HG02642 (cell line): ENCODE results near the gene RETREG2.

Source experiments
- ATAC-seq: cut with Tn5 transposase; IDR thresholded peaks from one replicate; pipeline ENCODE4 v1.9.1; 2021; ENCODE audit warnings: mild to moderate bottlenecking; ENCODE audit not compliant: unreplicated experiment, poor library complexity

Gene RETREG2

GRCh38 chr2:219168932-219169331 is 9.1 kb upstream of the RETREG2 start:
- no peak for ATAC-seq

- no peak for ATAC-seq
These were observed 8.0 kb upstream of the RETREG2 start, which contains the start of gene SLC23A3 for GRCh38 chr2:219169930-219170654. TSS of gene SLC23A3 (minus strand) at chr2:219170029. CDS start at chr2:219169984, 45 bp downstream.

- no peak for ATAC-seq
These were observed 6.8 kb upstream of the RETREG2 start for GRCh38 chr2:219171231-219171651.

- ATAC-seq = no peak
These were observed 5.6 kb upstream of the RETREG2 start for GRCh38 chr2:219172231-219173154.

- no peak for ATAC-seq
These were observed 4.9 kb upstream of the RETREG2 start for GRCh38 chr2:219173176-219173575.

DNA sequence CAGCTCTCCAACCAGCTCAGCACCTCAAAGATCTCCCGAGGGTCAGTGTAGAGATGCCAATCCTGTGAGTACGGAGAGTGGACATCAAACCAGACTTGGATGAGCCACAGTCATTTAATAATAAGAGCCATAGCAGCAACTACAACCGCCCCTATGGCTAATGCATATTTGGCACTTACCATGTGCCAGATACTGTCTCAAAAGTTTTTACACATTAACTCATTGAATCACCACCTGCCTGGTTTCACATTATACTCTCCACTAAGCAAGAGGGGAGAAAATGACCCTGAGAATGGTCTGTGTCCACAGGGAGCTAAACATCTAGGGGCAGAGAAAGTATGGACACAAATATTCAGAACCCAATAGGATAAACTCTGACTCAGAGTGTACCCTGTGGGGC is 3.9 kb upstream of the RETREG2 start:
- no peak for ATAC-seq

DNA sequence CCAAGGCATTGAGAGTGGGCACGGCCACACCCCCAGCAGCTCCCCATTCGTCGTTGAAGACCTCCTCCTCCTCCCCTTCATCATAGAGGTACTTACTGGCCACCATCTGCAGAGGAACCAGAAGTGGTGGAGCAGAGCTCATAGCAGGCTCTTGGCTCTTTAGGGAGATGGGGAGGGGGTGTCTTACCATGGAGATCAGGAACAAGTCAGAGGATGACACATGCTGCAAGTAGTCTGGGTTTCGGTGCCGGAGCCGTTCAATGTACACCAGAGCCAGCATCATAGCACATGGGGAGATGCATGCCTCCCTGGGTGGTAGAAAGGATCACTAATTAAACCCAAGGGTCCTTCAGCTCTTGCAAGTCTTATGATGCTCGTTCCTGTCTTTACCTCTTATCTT is 3.3 kb upstream of the RETREG2 start:
- no peak for ATAC-seq

- ATAC-seq = no peak
These were observed 2.6 kb upstream of the RETREG2 start for GRCh38 chr2:219175486-219175885.

DNA sequence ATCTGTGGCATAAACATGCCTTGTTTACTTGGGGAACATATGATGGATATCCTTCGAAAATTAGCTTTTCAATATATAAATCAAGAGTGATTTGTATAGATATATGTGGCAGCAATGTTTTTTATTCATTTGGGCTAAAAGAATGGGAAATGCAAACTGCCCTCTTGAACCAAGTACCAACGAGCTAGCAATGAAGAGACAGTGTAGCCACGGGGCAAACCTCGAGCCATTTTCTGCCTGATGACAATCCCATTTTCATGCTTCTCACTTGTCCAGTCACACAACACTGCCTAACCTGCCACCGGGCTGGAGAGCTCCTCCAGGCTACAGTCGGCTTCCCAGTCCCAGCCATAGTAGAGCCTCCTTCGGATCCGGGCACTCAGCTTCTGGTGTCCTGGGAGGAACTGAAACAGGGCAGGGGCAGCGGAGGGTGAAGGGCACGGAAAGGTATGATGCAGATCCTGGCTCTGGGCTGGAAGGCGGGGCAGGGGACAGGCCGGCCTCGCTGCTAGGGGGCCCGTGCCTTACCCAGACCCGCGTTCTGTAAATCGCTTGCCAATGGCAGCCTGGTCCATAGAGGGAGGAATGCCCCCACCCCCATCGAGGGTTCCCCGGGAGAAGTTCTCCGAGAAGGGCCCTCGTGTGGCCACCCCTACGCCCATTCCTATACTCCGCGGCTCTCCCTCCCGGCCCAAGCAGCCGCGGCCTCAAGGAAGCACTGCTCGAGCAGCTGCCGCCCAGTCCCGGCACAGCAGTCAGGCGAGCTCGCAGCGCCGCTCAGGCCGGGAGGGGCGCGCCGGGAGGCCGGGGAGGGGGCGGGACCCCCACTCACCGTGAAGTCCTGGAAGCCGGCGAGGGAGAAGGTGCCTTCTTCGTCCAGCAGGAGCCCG is 1.9 kb upstream of the RETREG2 start:
- peak; percentile 20 for ATAC-seq

DNA sequence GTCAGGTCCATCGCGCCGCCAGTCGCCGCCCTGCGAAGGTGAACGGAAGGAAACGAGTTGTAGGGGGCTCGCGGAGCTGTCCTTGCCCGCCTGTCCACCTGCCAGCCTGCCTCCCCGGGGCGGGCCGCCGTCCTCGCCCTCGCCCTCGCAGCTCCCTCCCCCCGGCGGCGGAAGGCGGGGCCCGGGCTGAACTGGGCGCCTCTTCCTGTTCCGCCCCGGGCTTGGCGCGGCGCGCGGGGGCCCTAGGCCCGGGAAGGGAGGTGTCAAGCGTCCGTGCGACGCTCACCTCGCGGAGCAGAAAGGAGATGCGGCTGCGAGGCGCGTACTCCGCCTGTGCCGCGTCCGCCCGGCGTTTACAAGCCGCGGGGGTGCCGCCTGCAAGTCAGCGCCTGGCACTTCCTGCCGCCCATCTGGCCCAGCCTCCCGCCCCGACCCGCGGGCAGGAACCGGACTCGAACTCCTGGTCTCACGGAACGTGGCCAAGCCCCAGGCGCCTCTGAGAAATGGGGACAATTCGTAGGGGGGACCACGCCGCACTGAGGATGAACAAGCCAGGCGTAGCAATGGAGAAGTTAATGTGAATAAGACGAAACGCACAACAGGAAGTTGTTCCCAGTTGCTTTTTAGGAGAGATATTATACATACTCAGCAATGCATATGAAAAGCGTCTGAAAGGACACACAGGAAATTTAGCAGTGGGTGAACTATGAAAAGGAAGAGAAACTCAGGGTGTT is 1.1 kb upstream of the RETREG2 start, which contains the start of gene CNPPD1:
CNPPD1 (minus strand) TSS at position 108 of the 734 bp plus-strand sequence; CDS start at position 11, 97 bp downstream.
- peak; percentile 67 for ATAC-seq

- peak; percentile 16 for ATAC-seq
These were observed 501 bp downstream of the RETREG2 start for GRCh38 chr2:219178377-219179175.

DNA sequence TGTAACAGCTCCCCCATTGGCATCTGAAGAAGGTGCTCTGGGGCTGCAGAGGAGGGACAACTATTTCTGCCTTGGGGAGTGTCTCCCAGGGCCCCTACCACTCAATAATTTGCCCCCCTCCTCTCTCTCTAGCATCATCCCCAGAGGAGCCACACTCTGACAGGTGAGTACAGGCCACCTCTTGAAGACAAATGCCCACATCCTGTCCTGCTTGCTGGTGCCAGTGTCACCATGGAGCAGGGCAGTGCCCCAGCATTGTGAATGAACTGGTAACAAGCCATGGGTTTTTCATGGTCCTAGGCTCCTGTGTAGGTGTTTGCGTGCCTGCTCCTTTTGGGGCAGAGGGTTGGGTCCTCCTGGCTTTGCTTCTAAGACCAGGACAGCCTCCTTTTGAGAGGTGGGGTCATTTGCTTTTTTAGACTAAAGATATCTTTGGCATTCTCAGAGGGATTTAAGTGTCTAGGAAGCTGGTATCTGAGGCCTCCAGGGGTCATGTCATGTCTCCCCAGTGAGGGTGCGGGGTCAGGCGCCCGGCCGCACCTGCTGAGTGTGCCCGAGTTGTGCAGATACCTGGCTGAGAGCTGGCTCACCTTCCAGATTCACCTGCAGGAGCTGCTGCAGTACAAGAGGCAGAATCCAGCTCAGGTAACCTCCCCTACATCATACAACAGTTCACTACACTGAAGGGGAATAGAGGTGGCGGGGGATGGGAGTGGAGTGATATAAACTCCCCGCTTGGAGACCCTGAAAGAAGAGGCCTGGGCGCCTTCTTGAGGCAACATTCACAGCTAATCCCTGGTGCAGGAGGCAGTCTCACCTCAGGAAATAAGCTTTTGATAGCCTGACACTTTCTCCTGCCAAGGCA is 1.8 kb downstream of the RETREG2 start:
- ATAC-seq = no peak

GRCh38 chr2:219180961-219181360 is 2.9 kb downstream of the RETREG2 start:
- ATAC-seq = no peak

DNA sequence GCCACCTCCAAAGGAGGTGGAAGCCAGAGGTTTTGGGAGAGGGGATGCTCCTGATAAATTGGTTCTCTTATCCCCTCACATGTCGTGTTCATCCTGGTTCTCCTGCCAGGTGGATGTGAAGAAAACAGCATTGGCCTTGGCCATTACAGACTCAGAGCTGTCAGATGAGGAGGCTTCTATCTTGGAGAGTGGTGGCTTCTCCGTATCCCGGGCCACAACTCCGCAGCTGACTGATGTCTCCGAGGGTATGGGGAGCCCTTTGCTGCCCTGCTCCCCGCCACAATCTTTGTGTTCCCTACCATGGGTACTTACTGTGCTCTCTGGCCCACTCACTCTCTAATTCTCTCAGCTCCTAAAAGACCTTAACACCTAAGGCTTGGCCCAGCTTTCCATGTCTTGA is 3.5 kb downstream of the RETREG2 start:
- ATAC-seq = no peak

- ATAC-seq = no peak
These were observed 4.5 kb downstream of the RETREG2 start for GRCh38 chr2:219182331-219183150.

DNA sequence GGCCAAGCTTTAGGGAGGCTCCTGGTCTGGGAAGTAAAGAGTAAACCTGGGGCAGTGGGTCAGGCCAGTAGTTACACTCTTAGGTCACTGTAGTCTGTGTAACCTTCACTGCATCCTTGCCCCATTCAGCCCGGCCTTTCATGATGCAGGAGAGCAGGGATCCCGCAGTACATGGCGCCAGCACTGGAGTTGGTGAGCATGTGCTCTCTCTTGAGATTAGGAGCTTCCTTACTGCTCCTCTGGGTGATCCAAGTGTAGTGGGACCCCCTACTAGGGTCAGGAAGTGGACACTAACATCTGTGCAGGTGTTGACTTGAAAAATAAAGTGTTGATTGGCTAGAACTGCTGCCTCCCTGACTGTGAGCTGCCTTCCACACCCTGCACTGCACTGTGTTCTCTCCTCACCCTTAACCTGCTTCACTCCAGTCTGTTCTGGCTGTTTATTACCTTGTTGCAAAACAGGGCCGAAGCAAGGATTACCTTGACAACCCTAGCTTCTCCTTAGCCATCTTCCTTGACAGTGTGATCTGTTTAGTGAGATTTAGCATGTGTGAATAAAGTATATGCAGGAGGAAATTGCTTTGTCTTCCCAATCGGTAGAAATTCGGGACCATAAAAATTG is 5.2 kb downstream of the RETREG2 start:
- ATAC-seq = no peak

GRCh38 chr2:219184121-219184520 is 6.0 kb downstream of the RETREG2 start:
- ATAC-seq = no peak
